ENCODE results near the gene FRMD7.

The FRMD7 gene

DNA sequence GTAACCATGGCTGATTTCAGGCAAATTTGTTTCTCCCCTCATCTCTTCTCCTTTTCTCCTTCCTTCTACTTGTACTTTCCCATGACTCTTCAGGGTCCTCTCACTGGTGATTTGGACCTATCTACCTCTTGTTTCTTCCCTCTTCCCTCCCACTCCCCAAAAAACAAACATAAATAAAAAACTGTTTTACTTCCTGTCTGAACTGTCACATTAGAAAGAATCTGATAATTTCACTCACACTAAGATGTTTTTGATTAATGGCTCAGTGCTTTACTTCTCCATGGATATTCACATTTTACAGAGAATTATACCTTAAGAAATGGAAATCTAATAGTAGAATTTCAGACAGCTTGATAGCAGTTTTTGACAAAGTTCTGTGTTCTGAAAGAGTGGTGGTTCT is 97.6 kb downstream of the FRMD7 start:
- no peak for DNase-seq

All from stimulated activated CD4-positive, alpha-beta T cell treated with anti-CD3 and anti-CD28 coated beads, Interleukin-4, amount 100 ng/mL, for 4 hours (primary cell).